LHCN-M2 (cell line): ENCODE measurements around the gene PF4V1. TPM values are rescaled to one million over a fixed set of nuclear protein-coding genes. Genes with fewer than 3 reads are reported as not detected.

ENCODE experiments used
- DNase-seq: peaks from one replicate; pipeline ENCODE4 v3.0.0-alpha.2; 2012; ENCODE audit warnings: low read depth
- total RNA-seq: library from RNA; depleted of rRNA; stranded (reverse); fragments of >200 nt; gene quantifications from 2 replicates; pipeline ENCODE4 v1.2.3, GENCODE V29; 2014; rRNA removed

Gene PF4V1
- total RNA-seq, 1 experiment from 2014 or later, result not detected

DNA sequence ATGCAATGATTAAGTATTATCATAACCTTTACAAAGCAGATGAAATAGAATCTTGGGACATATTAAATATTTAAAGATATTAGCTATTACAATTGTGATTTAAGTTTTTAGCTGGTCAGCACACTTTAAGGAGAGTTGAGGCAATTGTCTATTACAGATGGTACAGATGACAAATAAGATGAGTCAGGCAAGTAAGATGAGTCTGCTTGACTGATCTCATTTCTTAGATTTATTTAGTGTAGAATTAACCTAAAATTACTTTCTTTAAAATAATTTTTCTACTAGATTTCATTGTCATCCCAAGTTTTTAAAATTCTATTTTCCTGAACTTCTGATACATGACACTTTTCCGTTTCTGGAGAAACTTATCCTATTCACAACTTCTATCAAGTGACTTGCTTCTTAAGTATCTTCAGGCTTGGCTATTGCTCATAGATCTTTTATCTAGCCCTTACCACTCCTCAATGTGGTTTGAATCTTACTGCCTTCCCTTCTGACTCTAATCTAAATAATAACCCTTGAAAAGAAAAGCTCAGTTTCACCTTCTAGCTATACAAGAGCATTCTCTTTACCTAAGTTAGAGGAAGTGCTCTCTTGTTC is 49.0 kb downstream of the PF4V1 start:
- DNase-seq, result peak; percentile 52

DNA sequence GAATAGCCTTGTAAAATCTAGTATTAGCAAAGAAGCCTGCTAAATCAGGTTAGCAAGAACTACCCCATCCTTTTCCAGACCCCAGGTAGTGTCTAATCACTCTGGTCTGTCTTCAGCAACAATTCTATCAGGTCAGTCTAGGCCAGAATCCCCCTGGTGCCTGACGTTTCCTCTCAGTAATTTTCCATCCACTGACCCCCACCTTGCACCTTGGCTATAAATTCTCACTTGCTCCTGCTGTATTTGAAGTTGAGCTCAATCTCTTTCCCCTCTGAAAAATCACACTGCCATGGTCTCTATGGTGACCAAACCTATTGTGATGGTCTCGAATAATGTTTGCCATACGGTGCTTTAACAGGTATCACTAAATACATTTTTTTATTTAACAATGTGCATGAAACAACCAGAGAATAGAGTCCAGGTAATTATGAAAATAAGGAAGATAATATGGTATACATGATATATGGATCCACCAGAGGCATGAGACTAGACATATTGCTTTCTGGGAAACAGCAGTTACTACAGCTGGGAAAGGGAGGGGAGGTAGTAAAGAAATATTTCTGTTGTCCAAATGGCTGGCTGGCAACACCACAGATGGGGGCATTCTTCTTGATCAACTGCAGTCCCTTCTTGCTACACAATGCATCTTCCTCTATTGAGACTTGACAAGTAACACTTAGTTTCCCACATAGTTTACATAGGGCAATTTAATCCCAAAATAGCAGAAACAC is 49.9 kb downstream of the PF4V1 start:
- no peak for DNase-seq

Other genes with a start within 250 kb of the PF4V1 start
- 0.17 and 0.51 TPM in 2 replicates for gene RASSF6, start 232.9 kb upstream of the PF4V1 start, total RNA-seq
- 3.2 and 5.9 TPM in 2 replicates for gene CXCL8, start 112.7 kb upstream of the PF4V1 start, total RNA-seq
- 0.34 and 0.58 TPM in 2 replicates for gene CXCL6, start 16.6 kb upstream of the PF4V1 start, total RNA-seq
- 2.0 and 2.9 TPM in 2 replicates for gene CXCL1, start 16.1 kb downstream of the PF4V1 start, total RNA-seq
- not detected in 2 replicates for gene PF4, start 128.7 kb downstream of the PF4V1 start, total RNA-seq
- gene PPBP, start 134.9 kb downstream of the PF4V1 start, total RNA-seq, result 0.64 TPM in 1 of 2 replicates, not detected in the other
- gene CXCL5, start 145.4 kb downstream of the PF4V1 start, total RNA-seq, result 0.06 TPM in 1 of 2 replicates, not detected in the other
- gene CXCL3, start 185.4 kb downstream of the PF4V1 start, total RNA-seq, result 8.7 and 16.0 TPM in 2 replicates
- 7.3 and 9.9 TPM in 2 replicates for gene CXCL2, start 245.9 kb downstream of the PF4V1 start, total RNA-seq